ENCODE data around the gene NPBWR2. TPM values are rescaled to one million over a fixed set of nuclear protein-coding genes. Genes with fewer than 3 reads are reported as not detected.

Gene NPBWR2
- total and polyA plus RNA-seq, 2 donors (not counting 3 experiments of a cell fraction or from before 2014, with no cell fraction given), result not detected

- peaks cover 17% of the 10 kb centered on the region for H3K4me1 ChIP-seq (ENCODE audit: control insufficient read depth, extremely low read depth, insufficient read depth, low read length)
- no TSS peak for BruUV-seq (replicated peaks)
- no peaks in the 10 kb centered on the region for H3K27me3 ChIP-seq (ENCODE audit: control insufficient read depth in 2 of 2, insufficient read depth in 2 of 2, low read length in 2 of 2)
- H3K4me3 ChIP-seq (replicated peaks in 1 of 3; ENCODE audit: insufficient read depth in 1 of 3, low read depth in 1 of 3, low read length in 3 of 3), result no peak overlapping the region
- intact Hi-C loops (cut with micrococcal nuclease), result loop anchor here (10.0 kb wide), 1 partner anchor 58 kb away; no protein-coding TSS in a partner anchor
- ChIA-PET CTCF (interaction anchor here (0.8 to 1.4 kb wide), 2 partner anchors 16 to 28 kb away, joined by 3 to 5 read pairs; no protein-coding TSS in a partner anchor), POLR2A (no interaction called here)
- no peak overlapping the region for H3K9ac ChIP-seq (replicated peaks; ENCODE audit: extremely low read depth, insufficient read depth, low read length)
- no peak overlapping the region for H3K27ac ChIP-seq (ENCODE audit: insufficient read depth, low read depth, low read length)
- no peaks in the 10 kb centered on the region for H3K9me3 ChIP-seq (replicated peaks; ENCODE audit: control insufficient read depth, insufficient read depth, low read length)
- no peak for DNase-seq (ENCODE audit: low read depth, low spot score)
- peaks cover 0 to 2% of the 10 kb centered on the region in 2 experiments for H3K36me3 ChIP-seq (ENCODE audit: control insufficient read depth in 2 of 2, extremely low read depth in 1 of 2, insufficient read depth in 2 of 2, low read length in 2 of 2)
- H3K79me2 ChIP-seq (ENCODE audit: control insufficient read depth, insufficient read depth, low read length), result peaks cover 6% of the 10 kb centered on the region
- no peaks in the 10 kb centered on the region for H3K9me1 ChIP-seq (replicated peaks; ENCODE audit: control insufficient read depth, extremely low read depth, insufficient read depth, low read length)
- H2AFZ ChIP-seq (ENCODE audit: low read depth, low read length), result no peak overlapping the region
- TF ChIP-seq CTCF (IDR thresholded peaks at IDR 0.05; ENCODE audit: extremely low read depth in 1 of 2, insufficient read depth in 1 of 2, low read depth in 1 of 2, low read length in 2 of 2), result no peak
- TF ChIP-seq GATA2 (IDR thresholded peaks at IDR 0.05; ENCODE audit: insufficient read depth, insufficient read length, low read depth, low read length), result no peak
- no peak for TF ChIP-seq FOS (IDR thresholded peaks at IDR 0.05; ENCODE audit: borderline replicate concordance, insufficient read depth, low read length)
- no peak for TF ChIP-seq EZH2 (IDR thresholded peaks at IDR 0.05; ENCODE audit: borderline replicate concordance, low read depth, low read length, severe bottlenecking)
- TF ChIP-seq POLR2A (IDR thresholded peaks at IDR 0.05; ENCODE audit: low read depth, low read length), result no peak
- TF ChIP-seq MYC (IDR thresholded peaks at IDR 0.05; ENCODE audit: low read depth, low read length), result no peak
- TF ChIP-seq POLR2AphosphoS5 (IDR thresholded peaks at IDR 0.05; ENCODE audit: insufficient read depth, low read depth, low read length), result no peak
- no peak for TF ChIP-seq MAX (IDR thresholded peaks at IDR 0.05; ENCODE audit: insufficient read depth, insufficient read length)
- no peak for TF ChIP-seq JUN (IDR thresholded peaks at IDR 0.05; ENCODE audit: borderline replicate concordance, insufficient read depth, insufficient read length, low read depth)
- H4K20me1 ChIP-seq (replicated peaks; ENCODE audit: control insufficient read depth, extremely low read depth, insufficient read depth, low read length), result no peaks in the 10 kb centered on the region
- FAIRE-seq, result no peak
- no peak overlapping the region for H3K4me2 ChIP-seq (ENCODE audit: insufficient read depth, low read length)
- dilution Hi-C loops (cut with MboI; ENCODE audit: extremely low pct_ligation_motif_present, low sequenced_read_pairs), result no loop called here
These were observed 40.2 kb downstream of the NPBWR2 start for GRCh38 chr20:64067005-64067632.
